Kidney tubule cell (primary cell): Measurements from ENCODE around the gene NAGS.
"Not testable (repeated sequence)": the region's sequence is repeated elsewhere in the genome, so short reads cannot be mapped to it uniquely, and the experiment has no call there.

ENCODE experiments used
- DNase-seq: peaks from one replicate; pipeline ENCODE4 v3.0.0-alpha.2; 2018; ENCODE audit warnings: low spot score

NAGS gene

GRCh38 chr17:44004077-44004760, at the start of gene NAGS:
Gene NAGS, plus strand, starts transcription at chr17:44004622. Its CDS starts 42 bp downstream, at chr17:44004664.
- peak; percentile 27 for DNase-seq

- DNase-seq = no peak
Measured at GRCh38 chr17:43956222-43956621, 48.2 kb upstream of the NAGS start.

DNA sequence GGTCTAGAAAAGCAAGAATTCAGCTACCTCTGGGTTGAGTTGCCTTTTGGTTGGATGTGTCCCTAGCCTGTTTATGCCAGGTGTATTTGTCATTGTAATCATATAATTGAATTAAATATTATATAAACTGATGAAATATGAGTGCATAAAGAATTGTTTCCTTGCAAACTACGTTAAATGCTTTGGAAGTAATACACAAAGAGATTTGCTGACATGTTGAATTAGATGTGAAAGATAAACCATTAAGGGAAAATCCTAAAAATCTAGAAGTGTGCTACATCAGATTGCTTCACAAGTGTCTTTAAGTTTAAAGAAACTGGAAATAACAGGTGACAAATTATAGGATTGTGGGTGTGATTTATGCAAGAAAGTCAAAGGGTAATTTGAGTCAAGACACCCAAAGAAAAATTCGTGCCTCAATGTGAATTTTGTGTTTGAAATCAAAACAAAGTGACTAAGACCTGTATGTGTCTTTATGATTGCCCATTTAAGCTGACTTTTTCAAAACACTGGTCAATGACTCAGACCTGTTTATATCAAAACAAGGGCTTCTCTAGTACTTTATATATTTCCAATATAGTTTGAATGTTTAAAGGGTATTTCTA, 45.6 kb upstream of the NAGS start:
- no peak for DNase-seq

GRCh38 chr17:43961292-43961691, 43.1 kb upstream of the NAGS start:
- not testable (repeated sequence) for DNase-seq

- no peak for DNase-seq
Measured at GRCh38 chr17:43961954-43962353, 42.5 kb upstream of the NAGS start.

DNA sequence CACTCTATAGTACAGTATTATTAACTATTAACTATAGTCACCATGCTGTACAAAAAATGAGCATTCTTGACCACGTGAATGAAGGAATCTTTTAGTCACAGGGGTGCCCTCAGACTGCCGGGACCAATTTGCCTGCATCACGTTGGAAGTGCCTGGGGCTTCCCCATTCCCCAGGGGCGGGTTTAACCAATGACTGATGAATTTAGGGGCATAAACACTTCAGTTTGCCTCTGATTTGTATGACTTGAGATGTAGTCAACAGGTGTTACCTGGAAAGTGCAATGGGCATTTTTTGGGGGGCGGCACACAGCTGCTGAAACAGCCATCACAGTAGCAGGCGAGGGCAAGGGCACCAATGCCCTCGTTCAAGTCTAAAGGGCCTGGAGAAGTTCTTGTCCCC, 41.9 kb upstream of the NAGS start:
- no peak for DNase-seq

DNA sequence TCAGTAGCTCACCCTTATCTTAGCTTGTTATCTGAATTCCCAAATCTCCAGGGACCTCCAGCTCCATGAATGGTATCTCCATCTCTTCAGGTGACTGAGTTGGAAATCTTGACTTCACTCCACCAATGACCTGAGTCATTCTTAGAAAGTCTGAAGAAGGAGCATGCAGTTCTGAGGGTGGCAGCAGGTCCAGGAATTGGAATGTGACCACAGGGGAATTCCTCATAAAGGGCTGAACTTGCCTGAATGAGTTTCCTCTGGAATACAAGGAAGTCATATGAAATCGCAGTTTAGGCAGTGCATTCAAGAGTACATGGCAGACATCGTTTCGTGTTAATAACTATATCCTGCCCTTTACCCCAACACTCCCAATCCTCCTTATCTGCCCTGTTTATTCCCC, 38.1 kb upstream of the NAGS start:
- DNase-seq = peak; percentile 88

GRCh38 chr17:43967251-43967875, 37.1 kb upstream of the NAGS start:
- no peak for DNase-seq

GRCh38 chr17:43970366-43970765, 34.1 kb upstream of the NAGS start:
- no peak for DNase-seq

DNA sequence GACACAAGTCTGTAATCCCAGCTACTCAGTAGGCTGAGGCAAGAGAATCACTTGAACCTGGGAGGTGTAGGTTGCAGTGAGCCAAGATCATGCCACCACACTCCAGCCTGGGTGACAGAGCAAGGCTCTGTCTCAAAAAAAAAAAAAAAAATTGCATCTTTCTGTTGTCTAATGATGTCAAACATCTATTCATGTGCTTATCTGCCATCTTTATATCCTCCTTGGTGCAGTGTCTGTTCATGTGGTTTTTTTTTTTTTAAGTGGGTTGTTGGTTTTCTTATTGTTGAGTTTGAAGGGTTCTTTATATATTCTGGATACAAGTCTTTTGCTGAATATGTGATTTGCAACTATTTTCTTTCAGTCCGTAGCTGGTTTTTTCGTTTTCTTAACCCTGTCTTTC, 33.0 kb upstream of the NAGS start:
- DNase-seq = not testable (repeated sequence)

- DNase-seq = not testable (repeated sequence)
Measured at GRCh38 chr17:43972444-43973212, 31.8 kb upstream of the NAGS start.

GRCh38 chr17:43974382-43975266, 29.8 kb upstream of the NAGS start:
- DNase-seq = no peak

- DNase-seq = no peak
Measured at GRCh38 chr17:43975898-43976297, 28.5 kb upstream of the NAGS start.

GRCh38 chr17:43976963-43977837, 27.2 kb upstream of the NAGS start:
- DNase-seq = no peak

- DNase-seq = no peak
Measured at GRCh38 chr17:43978078-43978477, 26.3 kb upstream of the NAGS start.

DNA sequence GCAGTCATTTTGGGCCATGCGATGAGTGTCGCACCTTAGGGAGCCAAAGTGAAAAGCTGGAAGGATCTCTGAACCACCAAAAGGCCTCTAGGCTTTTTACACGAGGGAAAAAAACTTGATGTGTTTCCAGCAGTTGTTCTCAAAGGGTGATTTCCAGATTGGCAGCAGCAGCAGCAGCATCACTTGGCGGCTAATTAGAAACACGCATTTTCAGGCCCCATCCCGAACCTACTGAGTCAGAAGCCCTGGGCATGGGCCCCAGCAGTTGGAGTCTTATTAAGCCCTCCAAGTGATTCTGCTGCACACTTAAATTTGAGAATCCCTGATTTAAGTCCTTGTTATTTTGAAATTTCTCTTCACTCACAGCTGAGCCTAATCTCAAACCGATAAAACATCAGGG, 25.4 kb upstream of the NAGS start:
- no peak for DNase-seq

- no peak for DNase-seq
Measured at GRCh38 chr17:43979671-43980070, 24.8 kb upstream of the NAGS start.

GRCh38 chr17:43982171-43982570, 22.3 kb upstream of the NAGS start:
- peak; percentile 76 for DNase-seq

- DNase-seq = no peak
Measured at GRCh38 chr17:43983196-43983514, 21.3 kb upstream of the NAGS start.

DNA sequence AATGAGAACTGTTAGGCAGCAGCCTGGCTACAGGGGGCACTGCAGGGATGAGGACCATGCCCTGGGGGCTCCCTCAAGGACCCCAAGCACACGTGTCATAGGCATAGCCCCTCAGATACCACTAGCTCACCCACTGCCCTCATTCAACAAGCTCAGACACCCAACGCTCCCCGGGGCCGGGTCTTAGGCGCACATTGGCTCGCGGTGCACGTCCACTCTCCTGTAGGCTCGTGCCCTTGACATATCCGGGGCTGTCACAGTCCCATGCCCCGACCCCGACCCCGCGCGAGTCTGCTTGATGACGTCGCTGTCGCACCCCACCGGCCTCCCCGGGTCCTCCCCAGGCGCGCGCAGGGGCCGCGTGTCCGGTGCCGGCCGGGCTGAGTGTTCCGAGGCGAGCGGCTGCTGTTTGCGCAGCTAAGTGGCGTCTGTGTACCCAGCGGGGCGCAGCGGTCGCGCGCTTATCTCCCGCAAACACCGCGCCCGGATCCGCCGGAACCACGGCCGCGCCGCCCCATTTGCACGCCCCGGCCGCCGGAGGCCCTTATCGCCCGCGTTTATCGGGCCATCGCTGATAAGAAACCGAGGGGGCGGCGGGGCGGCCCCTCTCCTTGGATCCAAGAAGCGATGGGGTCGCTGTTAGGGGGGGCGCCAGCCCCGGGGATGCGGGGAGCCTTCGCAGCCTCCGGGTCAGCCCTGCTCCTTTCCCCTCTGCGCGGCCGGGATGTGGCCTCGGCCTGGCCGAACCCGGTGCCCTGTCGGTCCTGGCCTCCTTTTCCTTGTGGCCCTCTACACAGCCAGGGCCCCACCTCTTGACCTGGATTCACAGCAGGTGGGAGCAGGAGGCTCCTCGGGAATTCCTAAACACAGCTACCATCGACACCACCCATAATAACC, 20.7 kb upstream of the NAGS start:
- DNase-seq = no peak
